Bronchial epithelial cell (primary cell): ENCODE results near the gene SLC25A47. TPM values are rescaled to one million over a fixed set of nuclear protein-coding genes. Genes with fewer than 3 reads are reported as not detected.

Experiments
- DNase-seq: peaks from one replicate; pipeline ENCODE4 v3.0.0-alpha.2; 2010; ENCODE audit warnings: low read depth
- FAIRE-seq: peaks from 2 replicates; lab custom pipeline; 2011; peaks lifted over from hg19 to GRCh38; lab: Jason Lieb, UNC
- H3K27me3 ChIP-seq: 2 replicates; pipeline ENCODE4 v1.5.1; 2011; ENCODE audit warnings: low read length; ENCODE audit not compliant: control insufficient read depth, insufficient read depth
- H3K36me3 ChIP-seq: 2 replicates; pipeline ENCODE4 v1.5.1; 2011; ENCODE audit warnings: low read length; ENCODE audit not compliant: control insufficient read depth, insufficient read depth
- H3K4me3 ChIP-seq: 2 replicates; pipeline ENCODE4 v1.5.1; 2011; ENCODE audit warnings: mild to moderate bottlenecking, low read depth, low read length, control low read depth
- CTCF ChIP-seq: IDR thresholded peaks from 2 replicates; pipeline ENCODE4 v1.5.1; 2011; ENCODE audit warnings: mild to moderate bottlenecking, moderate library complexity, low read length, control low read depth, inconsistent platforms; ENCODE audit not compliant: insufficient read depth, severe bottlenecking
- total RNA-seq: library from RNA; depleted of rRNA; stranded (reverse); fragments of >200 nt; gene quantifications from 2 replicates; pipeline ENCODE4 v1.2.1, GENCODE V29; 2014

Gene SLC25A47, protein sequence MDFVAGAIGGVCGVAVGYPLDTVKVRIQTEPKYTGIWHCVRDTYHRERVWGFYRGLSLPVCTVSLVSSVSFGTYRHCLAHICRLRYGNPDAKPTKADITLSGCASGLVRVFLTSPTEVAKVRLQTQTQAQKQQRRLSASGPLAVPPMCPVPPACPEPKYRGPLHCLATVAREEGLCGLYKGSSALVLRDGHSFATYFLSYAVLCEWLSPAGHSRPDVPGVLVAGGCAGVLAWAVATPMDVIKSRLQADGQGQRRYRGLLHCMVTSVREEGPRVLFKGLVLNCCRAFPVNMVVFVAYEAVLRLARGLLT
- total RNA-seq: not detected in 2 replicates

- FAIRE-seq (no peak), DNase-seq (no peak)
- no peak for TF ChIP-seq CTCF
- Histone ChIP-seq H3K27me3 (no peaks in the 10 kb centered on the region), H3K36me3 (no peaks in the 10 kb centered on the region), H3K4me3 (no peak within 1 kb of the TSS)
Measured at GRCh38 chr14:100323121-100323941, at the start of gene SLC25A47. Gene SLC25A47, plus strand, starts transcription at chr14:100323339. Its CDS starts 76 bp downstream, at chr14:100323415.

GRCh38 chr14:100274250-100274649, 48.9 kb upstream of the SLC25A47 start:
- no peak for FAIRE-seq
- TF ChIP-seq CTCF: no peak
- H3K4me3 ChIP-seq: no peak overlapping the region
- DNase-seq: no peak
- no peaks in the 10 kb centered on the region for H3K27me3 ChIP-seq
- peaks cover 2% of the 10 kb centered on the region for H3K36me3 ChIP-seq

DNA sequence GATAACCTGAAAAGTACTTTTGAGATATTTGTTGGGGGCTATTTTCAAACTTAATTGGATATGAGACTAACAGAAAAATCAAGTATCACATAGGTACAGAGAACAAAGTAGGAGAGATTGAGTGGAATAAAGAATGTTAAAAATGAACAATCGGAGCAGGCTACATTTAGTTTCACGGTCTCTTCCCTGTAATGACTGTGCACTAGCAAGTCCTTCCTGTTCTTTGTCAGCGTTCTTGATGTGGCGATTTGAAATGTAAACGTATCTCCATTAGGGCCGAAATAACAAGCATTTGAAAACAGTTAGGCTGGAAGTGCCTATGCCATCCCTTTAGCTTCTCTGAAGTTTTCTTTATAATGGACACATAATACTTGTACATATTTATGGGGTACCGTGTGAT, 47.9 kb upstream of the SLC25A47 start:
- Histone ChIP-seq H3K4me3 (no peak overlapping the region), H3K36me3 (peaks cover 4% of the 10 kb centered on the region), H3K27me3 (no peaks in the 10 kb centered on the region)
- no peak for FAIRE-seq
- no peak for DNase-seq
- TF ChIP-seq CTCF: no peak

DNA sequence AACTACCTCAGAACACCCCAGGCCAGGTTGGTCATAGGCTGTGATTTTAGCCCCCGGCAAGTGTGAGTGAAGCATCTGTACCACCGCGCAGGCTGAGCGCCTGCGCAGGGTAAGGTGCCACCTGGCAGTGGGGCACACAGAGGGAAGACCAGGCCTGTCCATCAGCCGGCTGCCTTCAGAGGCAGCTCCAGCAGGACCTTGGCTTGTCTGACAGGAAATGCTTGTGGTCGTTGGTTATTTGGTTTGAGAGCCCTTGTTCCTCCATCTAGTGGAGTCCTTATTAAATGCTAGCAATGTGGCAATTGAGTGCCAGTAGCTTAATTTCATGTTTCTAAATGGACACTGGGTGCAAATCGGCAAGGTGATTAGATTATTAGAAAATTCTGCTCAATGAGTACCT, 44.4 kb upstream of the SLC25A47 start:
- DNase-seq (peak; percentile 57), FAIRE-seq (no peak)
- Histone ChIP-seq H3K4me3 (no peak overlapping the region), H3K27me3 (no peaks in the 10 kb centered on the region), H3K36me3 (peaks cover 4% of the 10 kb centered on the region)
- TF ChIP-seq CTCF: peak; percentile 12

DNA sequence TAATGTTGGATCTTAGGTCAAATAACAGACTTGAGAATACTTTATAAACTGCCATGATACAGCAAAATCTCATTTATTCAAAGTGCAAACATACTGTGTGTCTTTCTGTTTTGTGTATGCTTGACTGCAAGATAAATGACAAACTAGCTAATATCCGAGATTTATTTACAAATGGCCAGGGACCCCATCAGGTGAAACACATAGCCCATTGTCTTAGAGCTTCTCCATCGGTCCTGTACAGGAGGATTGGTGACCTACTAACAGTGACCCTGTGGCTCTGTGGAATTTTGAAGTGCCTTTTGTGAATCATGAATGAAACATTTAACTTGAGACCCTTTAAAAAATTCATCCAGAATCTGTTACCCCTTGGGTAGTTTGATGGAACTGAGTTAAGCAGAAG, 44.0 kb upstream of the SLC25A47 start:
- H3K4me3 ChIP-seq: no peak overlapping the region
- no peaks in the 10 kb centered on the region for H3K27me3 ChIP-seq
- DNase-seq (no peak), FAIRE-seq (no peak)
- peaks cover 4% of the 10 kb centered on the region for H3K36me3 ChIP-seq
- TF ChIP-seq CTCF: no peak
